ENCODE results near the gene COL1A1. TPM values are rescaled to one million over a fixed set of nuclear protein-coding genes. Genes with fewer than 3 reads are reported as not detected.
A peak's percentile ranks its signal among the peaks of the same experiment; 100 is the strongest.

The COL1A1 gene
- total and polyA plus RNA-seq, 2 of the 13 experiments (the other 11 are each of a cell fraction or from before 2014, with no cell fraction given): 0.05 TPM; not detected in 1

DNA sequence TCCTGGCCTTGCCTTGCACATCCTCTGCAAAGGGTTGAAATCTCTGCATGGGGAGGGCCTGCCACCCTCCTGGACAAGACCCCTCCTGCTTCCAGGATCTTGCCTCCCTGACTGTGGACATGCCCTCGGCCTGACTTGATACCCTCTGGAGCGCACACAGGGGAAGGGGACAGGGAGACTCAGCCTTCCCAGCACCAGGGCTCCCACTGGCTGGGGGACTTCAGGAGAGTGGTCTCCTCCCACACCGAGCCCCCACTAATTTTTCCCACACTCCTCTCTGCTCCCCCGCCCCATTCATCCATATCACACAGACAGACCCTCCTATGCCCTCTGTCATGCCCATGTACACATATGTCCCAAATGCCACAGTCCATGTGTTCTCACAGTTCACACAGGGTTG is 21.3 kb downstream of the COL1A1 start (continued):
- TF ChIP-seq ZHX1 (CRISPR knock-in tag; IDR thresholded peaks at IDR 0.05; ENCODE audit: low read depth): no peak

DNA sequence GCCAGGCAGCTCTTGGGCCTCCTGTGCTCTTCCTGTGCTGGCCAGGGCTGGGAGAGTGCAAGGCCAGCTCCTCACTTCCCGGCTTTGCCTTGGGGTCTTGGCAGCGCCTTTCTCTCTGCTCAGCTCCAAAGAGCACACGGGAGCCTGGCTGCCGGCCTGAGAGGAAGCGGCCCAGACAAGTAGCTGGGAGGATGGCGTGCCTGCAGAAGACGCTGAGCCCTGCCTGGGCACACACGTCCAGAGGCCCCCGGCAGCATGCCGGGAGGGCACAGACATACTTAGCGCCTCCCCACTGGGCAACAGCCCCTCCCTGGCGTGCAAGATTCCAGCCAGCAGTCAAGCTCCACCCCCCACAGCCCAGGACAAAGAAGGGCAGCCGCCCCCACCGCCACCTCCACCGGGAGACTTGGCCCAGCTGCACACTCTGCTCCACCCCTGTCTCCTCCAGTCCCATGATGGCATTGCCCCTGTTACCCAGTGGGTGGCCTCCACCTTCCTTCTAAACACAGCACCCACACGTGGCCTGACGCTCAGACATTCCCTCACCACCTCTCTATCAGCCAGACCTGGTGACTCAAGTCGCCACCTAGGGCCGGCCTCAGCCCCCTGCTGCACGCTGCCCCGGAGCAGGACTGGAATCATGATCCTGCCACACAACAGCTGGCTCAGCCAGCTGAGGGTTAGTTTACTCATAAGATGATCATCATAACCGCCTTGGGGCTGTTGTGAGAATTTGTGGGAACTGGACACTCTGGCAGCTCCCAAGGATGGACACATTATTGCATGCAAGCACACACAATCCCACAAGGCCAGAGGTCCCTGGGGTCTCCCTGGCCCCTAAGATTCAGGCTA is 23.2 kb downstream of the COL1A1 start:
- H3K4me1 ChIP-seq (ENCODE audit: insufficient read depth, low read length): peaks cover 73% of the 10 kb centered on the region
- TF ChIP-seq, protein P1, sequence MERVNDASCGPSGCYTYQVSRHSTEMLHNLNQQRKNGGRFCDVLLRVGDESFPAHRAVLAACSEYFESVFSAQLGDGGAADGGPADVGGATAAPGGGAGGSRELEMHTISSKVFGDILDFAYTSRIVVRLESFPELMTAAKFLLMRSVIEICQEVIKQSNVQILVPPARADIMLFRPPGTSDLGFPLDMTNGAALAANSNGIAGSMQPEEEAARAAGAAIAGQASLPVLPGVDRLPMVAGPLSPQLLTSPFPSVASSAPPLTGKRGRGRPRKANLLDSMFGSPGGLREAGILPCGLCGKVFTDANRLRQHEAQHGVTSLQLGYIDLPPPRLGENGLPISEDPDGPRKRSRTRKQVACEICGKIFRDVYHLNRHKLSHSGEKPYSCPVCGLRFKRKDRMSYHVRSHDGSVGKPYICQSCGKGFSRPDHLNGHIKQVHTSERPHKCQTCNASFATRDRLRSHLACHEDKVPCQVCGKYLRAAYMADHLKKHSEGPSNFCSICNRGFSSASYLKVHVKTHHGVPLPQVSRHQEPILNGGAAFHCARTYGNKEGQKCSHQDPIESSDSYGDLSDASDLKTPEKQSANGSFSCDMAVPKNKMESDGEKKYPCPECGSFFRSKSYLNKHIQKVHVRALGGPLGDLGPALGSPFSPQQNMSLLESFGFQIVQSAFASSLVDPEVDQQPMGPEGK (CRISPR knock-in tag; IDR thresholded peaks at IDR 0.05): peak; percentile 90
- TF ChIP-seq CREM (IDR thresholded peaks at IDR 0.05) (no peak), CREM (CRISPR knock-in tag; IDR thresholded peaks at IDR 0.05) (no peak), AGO1 (IDR thresholded peaks at IDR 0.05; ENCODE audit: low read depth, low read length, poor library complexity, severe bottlenecking) (no peak), STAG1 (CRISPR knock-in tag; IDR thresholded peaks at IDR 0.05) (peak; percentile 58), ZNF589 (CRISPR knock-in tag; conservative IDR thresholded peaks at IDR 0.05) (no peak), ZNF24 (IDR thresholded peaks at IDR 0.05) (no peak), MED8 (CRISPR knock-in tag; IDR thresholded peaks at IDR 0.05; ENCODE audit: insufficient replicate concordance) (no peak), FOXP4 (CRISPR knock-in tag; IDR thresholded peaks at IDR 0.05) (no peak), CCAR2 (optimal IDR thresholded peaks at IDR 0.05; ENCODE audit: low read depth, low read length) (no peak), ZSCAN25 (CRISPR knock-in tag; IDR thresholded peaks at IDR 0.05) (peak; percentile 56; the same call in 1 of the 2 replicates), MZF1 (CRISPR knock-in tag; IDR thresholded peaks at IDR 0.05; ENCODE audit: borderline replicate concordance) (0 out of 2 replicates have a peak, but pooled peaks have one; percentile 76)

More for the DNA sequence above, 23.2 kb downstream of the COL1A1 start:
- no TSS peak for BruUV-seq (replicated peaks)
- peak; percentile 75 for FAIRE-seq
- intact Hi-C loops (cut with micrococcal nuclease; ENCODE audit: unreplicated experiment): no loop called here
- DNase-seq (ENCODE audit: low spot score): peak; percentile 89
- Histone ChIP-seq H3K9me3 (ENCODE audit: low read length) (no peaks in the 10 kb centered on the region), H3K27ac (ENCODE audit: extremely low read length, insufficient read depth, low read length) (no peak overlapping the region), H4K20me1 (ENCODE audit: insufficient read depth, low read length) (no peaks in the 10 kb centered on the region), H3K27me3 (ENCODE audit: control insufficient read depth in 1 of 2, insufficient read depth in 2 of 2, low read length in 2 of 2) (peaks cover under 1 to 16% of the 10 kb centered on the region in 2 experiments; a peak in 4 of 5 replicates), H3K9ac (ENCODE audit: insufficient read depth, low read depth, low read length) (peak overlapping the region; percentile 22; the same call in 1 of the 2 replicates), H3K4me3 (replicated peaks in 1 of 3; ENCODE audit: insufficient read depth in 1 of 3, low read depth in 2 of 3, low read length in 3 of 3) (peak overlapping the region; percentile 35 to 74 (median 47); a peak in 5 of 6 replicates), H3K4me2 (ENCODE audit: low read depth, low read length) (peak overlapping the region; percentile 84), H3K79me2 (ENCODE audit: insufficient read depth, low read length) (no peaks in the 10 kb centered on the region), H3K36me3 (replicated peaks in 1 of 2; ENCODE audit: control insufficient read depth in 1 of 2, insufficient read depth in 2 of 2, low read length in 2 of 2) (no peaks in the 10 kb centered on the region), H2AFZ (ENCODE audit: low read length) (peak overlapping the region; percentile 80)
- peak; percentile 93 for ATAC-seq
- POLR2A ChIA-PET: interaction anchor here (0.7 to 1.5 kb wide), 7 partner anchors 22 to 168 kb away, joined by 3 to 7 read pairs (median 4); partner anchors contain the start of gene XYLT2
- CTCF ChIA-PET (ENCODE audit: low intra/inter-chr PET ratio, low total read pairs): interaction anchor here (1.6 to 3.4 kb wide), 3 partner anchors 9 to 22 kb away, joined by 8 to 11 read pairs (median 10); no protein-coding TSS in a partner anchor
- in situ Hi-C loops (cut with HindIII; ENCODE audit: extremely low pct_ligation_motif_present, low pct_unique_long_range_greater_than_20kb): no loop called here
- 0% methylated on average over 11 of the region's 22 CpGs for WGBS (ENCODE audit: low lambda C conversion rate)
